Glutamatergic neuron (in vitro differentiated cells): ENCODE results near the gene TM4SF20. TPM values are rescaled to one million over a fixed set of nuclear protein-coding genes. Genes with fewer than 3 reads are reported as not detected.
A peak's percentile ranks its signal among the peaks of the same experiment; 100 is the strongest.

Source experiments
- DNase-seq: peaks from one replicate; pipeline ENCODE4 v3.0.0; 2022
- H3K27ac Mint-ChIP-seq: one replicate; pipeline ENCODE4 v1.8.0; 2020; ENCODE audit warnings: mild to moderate bottlenecking, mixed read lengths, inconsistent platforms; ENCODE audit not compliant: unreplicated experiment
- H3K27me3 Mint-ChIP-seq: one replicate; pipeline ENCODE4 v1.8.0; 2020; ENCODE audit warnings: mild to moderate bottlenecking, moderate library complexity, mixed read lengths, inconsistent platforms; ENCODE audit not compliant: unreplicated experiment
- H3K36me3 Mint-ChIP-seq: one replicate; pipeline ENCODE4 v1.8.0; 2020; ENCODE audit warnings: mild to moderate bottlenecking, mixed read lengths, inconsistent platforms; ENCODE audit not compliant: unreplicated experiment
- H3K4me1 Mint-ChIP-seq: one replicate; pipeline ENCODE4 v1.8.0; 2020; ENCODE audit warnings: mild to moderate bottlenecking, low read depth, mixed read lengths, inconsistent platforms; ENCODE audit not compliant: unreplicated experiment
- H3K4me3 Mint-ChIP-seq: one replicate; pipeline ENCODE4 v1.8.0; 2020; ENCODE audit warnings: mild to moderate bottlenecking, mixed read lengths, inconsistent platforms; ENCODE audit not compliant: unreplicated experiment
- H3K9me3 Mint-ChIP-seq: one replicate; pipeline ENCODE4 v1.8.0; 2020; ENCODE audit warnings: mild to moderate bottlenecking, moderate library complexity, mixed read lengths, inconsistent platforms; ENCODE audit not compliant: unreplicated experiment
- total RNA-seq: library from RNA; stranded (reverse); fragmentation: NEBNext Ultra II Directional; extraction: Animal tissue kit (Norgen Biotek cat#: 25700); gene quantifications from one replicate; pipeline ENCODE4 v1.2.1, GENCODE V29; 2021; ENCODE audit not compliant: unreplicated experiment
- TF ChIP-seq, protein P1 (sequence below): fragments of 200-600 bp; sonication (generic); IDR thresholded peaks from one replicate; pipeline ENCODE4 v1.5.0; 2021; ENCODE audit not compliant: partially characterized antibody, unreplicated experiment

The TM4SF20 gene
- total RNA-seq, 1 donor from 2014 or later, result not detected

DNA sequence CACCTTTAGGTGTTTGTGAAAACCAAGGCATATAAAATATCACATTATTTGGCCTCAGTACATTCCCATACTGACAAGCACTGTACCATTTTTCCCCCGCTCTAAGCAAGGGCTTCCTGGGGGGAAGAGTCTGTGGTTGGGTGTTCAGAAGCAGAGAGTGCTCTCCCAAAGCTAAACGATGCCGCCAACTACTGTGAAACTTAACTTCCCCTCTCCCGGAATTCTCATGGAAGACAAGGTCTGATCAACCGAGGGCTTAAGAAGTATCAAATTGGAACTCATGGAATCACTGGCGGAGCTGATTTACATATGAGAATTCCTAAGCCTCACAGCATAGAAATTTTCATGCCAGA, 54.5 kb downstream of the TM4SF20 start:
- Mint-ChIP-seq H3K4me3 (peak overlapping the region; percentile 94), H3K27me3 (no peaks in the 10 kb centered on the region), H3K4me1 (peaks cover 11% of the 10 kb centered on the region), H3K27ac (peak overlapping the region; percentile 79), H3K36me3 (no peaks in the 10 kb centered on the region), H3K9me3 (no peaks in the 10 kb centered on the region)
- TF ChIP-seq, protein P1, sequence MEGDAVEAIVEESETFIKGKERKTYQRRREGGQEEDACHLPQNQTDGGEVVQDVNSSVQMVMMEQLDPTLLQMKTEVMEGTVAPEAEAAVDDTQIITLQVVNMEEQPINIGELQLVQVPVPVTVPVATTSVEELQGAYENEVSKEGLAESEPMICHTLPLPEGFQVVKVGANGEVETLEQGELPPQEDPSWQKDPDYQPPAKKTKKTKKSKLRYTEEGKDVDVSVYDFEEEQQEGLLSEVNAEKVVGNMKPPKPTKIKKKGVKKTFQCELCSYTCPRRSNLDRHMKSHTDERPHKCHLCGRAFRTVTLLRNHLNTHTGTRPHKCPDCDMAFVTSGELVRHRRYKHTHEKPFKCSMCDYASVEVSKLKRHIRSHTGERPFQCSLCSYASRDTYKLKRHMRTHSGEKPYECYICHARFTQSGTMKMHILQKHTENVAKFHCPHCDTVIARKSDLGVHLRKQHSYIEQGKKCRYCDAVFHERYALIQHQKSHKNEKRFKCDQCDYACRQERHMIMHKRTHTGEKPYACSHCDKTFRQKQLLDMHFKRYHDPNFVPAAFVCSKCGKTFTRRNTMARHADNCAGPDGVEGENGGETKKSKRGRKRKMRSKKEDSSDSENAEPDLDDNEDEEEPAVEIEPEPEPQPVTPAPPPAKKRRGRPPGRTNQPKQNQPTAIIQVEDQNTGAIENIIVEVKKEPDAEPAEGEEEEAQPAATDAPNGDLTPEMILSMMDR, result no peak
- DNase-seq, result no peak

DNA sequence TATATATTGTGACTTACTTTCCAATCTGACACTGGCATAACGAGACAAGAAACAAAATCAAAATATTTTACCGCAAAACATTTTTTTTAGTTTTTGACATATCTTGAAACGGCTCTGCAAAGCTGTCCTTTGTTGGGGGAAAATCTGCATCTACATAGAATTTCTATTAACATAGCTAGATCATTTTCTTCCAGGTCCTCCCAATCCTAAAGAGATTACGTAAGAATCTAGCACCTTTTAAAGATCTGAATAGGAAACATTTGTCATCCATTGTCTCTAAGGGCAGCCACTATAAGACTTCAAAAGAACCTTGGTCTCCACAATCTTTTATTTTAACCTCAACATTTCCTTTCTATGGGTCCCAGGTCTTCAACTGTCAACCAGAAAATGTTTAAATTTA, 55.3 kb downstream of the TM4SF20 start:
- H3K27ac Mint-ChIP-seq, result no peak overlapping the region
- DNase-seq, result no peak
- H3K9me3 Mint-ChIP-seq, result no peaks in the 10 kb centered on the region
- H3K4me1 Mint-ChIP-seq, result peaks cover 11% of the 10 kb centered on the region
- peak overlapping the region; percentile 94 for H3K4me3 Mint-ChIP-seq
- TF ChIP-seq, protein P1, result no peak
- H3K27me3 Mint-ChIP-seq, result no peaks in the 10 kb centered on the region
- H3K36me3 Mint-ChIP-seq, result no peaks in the 10 kb centered on the region

DNA sequence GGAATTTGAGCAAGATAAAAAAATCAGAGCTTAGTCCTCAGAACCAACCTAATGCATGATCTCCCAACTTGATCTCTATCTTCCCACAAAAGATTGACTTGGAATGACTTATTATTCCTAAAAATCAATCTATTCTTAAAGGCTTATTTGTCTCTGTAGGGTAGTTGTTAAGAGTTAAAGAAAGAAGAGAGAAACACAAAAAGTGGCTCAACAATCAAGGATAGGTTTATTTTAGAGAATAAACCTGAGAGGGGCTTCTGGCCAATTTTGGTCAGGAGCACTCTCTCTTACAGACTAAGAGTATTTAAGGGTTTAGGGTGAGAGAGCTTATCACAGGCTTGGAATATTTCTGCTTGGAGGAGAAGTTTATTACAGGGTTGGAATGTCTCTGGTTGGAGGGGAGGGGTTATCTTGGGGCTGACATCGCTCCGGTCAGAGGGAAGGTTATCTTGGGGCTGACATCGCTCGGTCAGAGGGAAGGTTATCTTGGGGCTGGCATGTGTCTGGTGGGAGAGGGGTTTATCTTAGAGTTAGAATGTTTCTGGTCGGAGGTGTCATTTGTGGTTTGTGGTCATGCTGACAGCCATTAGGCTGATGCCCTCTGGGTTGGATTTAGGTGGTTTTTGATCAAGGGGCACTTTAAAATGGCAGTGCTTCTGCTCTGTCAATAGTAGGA, 56.4 kb downstream of the TM4SF20 start:
- Mint-ChIP-seq H3K36me3 (no peaks in the 10 kb centered on the region), H3K4me3 (no peak overlapping the region), H3K27ac (no peak overlapping the region), H3K9me3 (no peaks in the 10 kb centered on the region), H3K4me1 (peaks cover 2% of the 10 kb centered on the region), H3K27me3 (no peaks in the 10 kb centered on the region)
- TF ChIP-seq, protein P1, result no peak
- no peak for DNase-seq

DNA sequence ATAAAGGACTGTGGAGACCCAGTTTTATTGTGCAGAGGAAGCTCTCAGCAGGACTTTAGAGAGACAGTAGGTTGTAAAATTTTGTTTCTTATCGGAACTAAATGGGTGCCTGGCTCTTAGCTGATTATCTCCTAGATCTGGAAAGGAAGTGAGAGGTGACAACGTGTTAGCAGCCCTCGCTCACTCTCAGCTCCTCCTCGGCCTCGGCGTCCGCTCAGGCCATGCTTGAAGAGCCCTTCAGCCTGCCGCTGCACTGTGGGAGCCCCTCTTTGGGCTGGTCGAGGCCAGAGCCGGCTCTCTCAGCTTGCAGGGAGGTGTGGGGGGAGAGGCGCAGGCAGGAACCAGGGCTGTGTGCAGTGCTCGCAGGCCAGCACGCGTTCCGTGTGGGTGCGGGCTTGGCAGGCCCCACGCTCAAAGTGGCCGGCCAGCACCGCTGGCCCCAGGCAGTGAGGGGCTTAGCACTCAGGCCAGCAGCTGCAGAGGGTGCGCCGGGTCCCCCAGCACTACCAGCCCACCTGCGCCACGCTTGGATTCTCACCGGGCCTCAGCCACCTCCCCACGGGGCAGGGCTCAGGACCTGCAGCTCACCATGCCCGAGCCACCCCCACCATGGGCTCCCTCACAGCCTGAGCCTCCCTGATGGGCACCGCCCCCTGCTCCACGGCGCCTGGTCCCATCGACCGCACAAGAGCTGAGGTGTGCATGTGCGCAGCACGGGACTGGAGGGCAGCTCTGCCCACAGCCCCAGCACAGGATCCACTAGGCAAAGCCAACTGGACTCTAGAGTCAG, 58.6 kb downstream of the TM4SF20 start:
- no peaks in the 10 kb centered on the region for H3K36me3 Mint-ChIP-seq
- no peaks in the 10 kb centered on the region for H3K9me3 Mint-ChIP-seq
- H3K27me3 Mint-ChIP-seq, result no peaks in the 10 kb centered on the region
- DNase-seq, result no peak
- TF ChIP-seq, protein P1, result no peak
- no peaks in the 10 kb centered on the region for H3K4me1 Mint-ChIP-seq
- H3K4me3 Mint-ChIP-seq, result no peak overlapping the region
- H3K27ac Mint-ChIP-seq, result no peak overlapping the region

DNA sequence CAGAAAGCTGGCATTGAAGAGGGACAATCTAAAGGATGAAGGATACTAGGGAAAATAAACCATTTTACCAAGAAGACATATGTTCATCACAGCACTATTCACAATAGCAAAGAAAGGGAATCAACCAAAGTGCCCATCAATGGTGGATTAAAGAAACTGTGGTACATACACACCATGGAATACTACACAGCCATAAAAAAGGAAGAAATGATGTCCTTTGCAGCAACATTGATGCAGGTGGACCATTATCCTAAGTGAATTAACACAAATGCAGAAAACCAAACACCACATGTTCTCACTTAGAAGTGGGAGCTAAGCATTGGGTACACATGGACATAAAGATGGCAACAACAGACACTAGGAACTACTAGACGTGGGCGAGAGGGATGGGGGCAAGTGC, 61.3 kb downstream of the TM4SF20 start:
- Mint-ChIP-seq H3K4me1 (no peaks in the 10 kb centered on the region), H3K27ac (no peak overlapping the region), H3K4me3 (no peak overlapping the region), H3K27me3 (no peaks in the 10 kb centered on the region), H3K36me3 (no peaks in the 10 kb centered on the region), H3K9me3 (no peaks in the 10 kb centered on the region)
- no peak for DNase-seq
- TF ChIP-seq, protein P1, result no peak
